HG02852 (cell line): ENCODE data around the gene ROBO1.
"Not testable (repeated sequence)": the region's sequence is repeated elsewhere in the genome, so short reads cannot be mapped to it uniquely, and the experiment has no call there.

Experiments used
- ATAC-seq: cut with Tn5 transposase; IDR thresholded peaks from one replicate; pipeline ENCODE4 v1.9.1; 2021; ENCODE audit warnings: mild to moderate bottlenecking, moderate library complexity; ENCODE audit not compliant: unreplicated experiment

The ROBO1 gene

GRCh38 chr3:79175870-79176269 is 591.9 kb downstream of the ROBO1 start:
- ATAC-seq, result no peak

GRCh38 chr3:79173259-79173658 is 594.5 kb downstream of the ROBO1 start:
- ATAC-seq, result not testable (repeated sequence)

DNA sequence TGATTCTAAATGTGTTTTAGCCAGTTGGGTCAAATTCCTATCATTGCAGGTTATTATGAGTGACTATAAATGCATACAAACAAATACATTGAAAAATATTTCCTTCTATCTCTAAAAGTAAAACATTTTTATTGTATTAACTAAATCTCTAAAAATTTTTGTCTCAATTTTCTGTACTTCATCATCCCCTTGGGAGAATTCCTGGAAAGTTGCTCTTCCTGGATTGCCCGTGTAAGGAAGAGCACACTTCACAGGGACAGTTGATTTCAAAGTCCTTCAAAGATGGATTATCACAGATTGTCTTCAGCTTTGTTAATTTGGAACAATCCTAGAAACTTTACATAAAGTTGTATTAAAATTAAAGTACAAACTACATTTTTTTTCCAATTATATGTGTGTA is 595.6 kb downstream of the ROBO1 start:
- no peak for ATAC-seq

- ATAC-seq, result no peak
Observed at GRCh38 chr3:79170021-79170420, 597.8 kb downstream of the ROBO1 start.

GRCh38 chr3:79167651-79168416 is 600.0 kb downstream of the ROBO1 start:
- ATAC-seq, result no peak

DNA sequence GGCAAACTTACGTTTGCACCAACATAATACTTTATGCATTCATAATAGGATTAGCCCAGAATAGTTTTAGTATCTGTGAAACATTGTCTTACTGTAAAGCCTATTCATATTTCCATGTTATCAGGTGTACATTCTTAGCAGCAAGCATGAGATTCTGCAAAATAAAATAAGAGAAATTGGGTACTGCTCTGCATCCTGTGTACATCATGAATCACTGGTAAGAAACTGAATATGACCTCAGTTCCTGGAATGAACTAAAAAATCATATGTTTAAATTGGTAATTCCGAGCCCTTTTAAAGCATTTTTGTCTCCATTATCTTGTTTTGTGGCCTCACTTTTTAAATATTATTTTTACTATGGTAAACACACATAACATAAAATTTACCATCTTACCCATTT is 605.1 kb downstream of the ROBO1 start:
- ATAC-seq, result no peak

DNA sequence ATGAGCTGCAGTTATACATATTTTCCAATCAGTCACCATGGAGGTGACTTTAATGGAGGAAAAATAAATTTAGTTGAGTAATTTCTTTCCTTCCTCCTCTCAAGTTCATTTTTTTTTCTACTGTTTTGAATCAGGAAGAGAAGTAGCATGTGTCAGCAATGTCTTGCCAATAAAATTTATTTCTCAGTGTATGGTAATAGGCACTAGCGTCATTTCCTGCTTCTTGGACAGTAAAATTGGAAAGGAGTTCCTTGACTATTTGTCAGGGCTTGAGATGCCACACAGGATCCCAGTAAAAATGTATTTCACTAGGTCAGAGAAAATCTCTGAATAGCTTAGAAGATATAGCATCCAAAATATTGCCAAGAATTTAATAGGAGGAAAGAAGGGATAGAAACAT is 605.9 kb downstream of the ROBO1 start:
- ATAC-seq, result no peak

DNA sequence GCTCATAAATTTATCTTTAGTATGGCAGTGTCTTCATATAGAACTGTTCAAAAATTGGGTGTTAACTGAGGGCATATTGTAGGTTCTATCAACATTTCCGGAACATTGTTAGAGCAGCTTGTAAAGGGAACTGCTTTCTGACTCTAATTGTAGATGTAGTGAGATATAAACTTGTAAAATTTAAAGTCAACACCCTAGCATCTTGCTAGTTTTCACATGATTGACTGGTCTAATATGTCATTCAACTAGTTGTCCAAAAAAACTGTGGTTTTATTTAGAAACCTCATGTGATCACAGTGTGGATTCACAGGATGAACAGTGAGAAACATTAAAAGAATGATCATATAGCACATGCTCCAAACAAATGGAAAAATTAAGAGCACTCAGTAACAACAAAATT is 607.4 kb downstream of the ROBO1 start:
- no peak for ATAC-seq

- ATAC-seq, result no peak
Observed at GRCh38 chr3:79159736-79160135, 608.1 kb downstream of the ROBO1 start.

- ATAC-seq, result no peak
Observed at GRCh38 chr3:79157191-79157590, 610.6 kb downstream of the ROBO1 start.

- no peak for ATAC-seq
Observed at GRCh38 chr3:79154865-79155264, 612.9 kb downstream of the ROBO1 start.

DNA sequence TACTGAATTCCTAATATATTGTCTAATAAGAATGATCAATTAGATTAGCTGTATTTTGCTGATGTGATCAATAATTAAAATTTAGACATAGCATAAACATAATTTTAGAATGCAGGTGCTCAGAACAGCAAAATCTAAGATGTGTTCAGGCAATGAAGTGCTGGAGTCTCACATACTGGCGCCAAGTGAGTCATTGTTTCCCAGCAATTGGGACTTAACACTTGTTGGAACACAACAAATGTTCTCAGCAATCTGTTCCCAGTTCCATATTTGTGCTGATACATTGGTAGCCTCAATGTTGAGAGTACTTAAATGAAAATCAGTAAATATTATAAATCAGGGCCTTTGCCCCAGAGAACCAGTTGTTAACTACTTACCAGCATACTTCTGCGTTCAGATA is 619.0 kb downstream of the ROBO1 start:
- ATAC-seq, result no peak

DNA sequence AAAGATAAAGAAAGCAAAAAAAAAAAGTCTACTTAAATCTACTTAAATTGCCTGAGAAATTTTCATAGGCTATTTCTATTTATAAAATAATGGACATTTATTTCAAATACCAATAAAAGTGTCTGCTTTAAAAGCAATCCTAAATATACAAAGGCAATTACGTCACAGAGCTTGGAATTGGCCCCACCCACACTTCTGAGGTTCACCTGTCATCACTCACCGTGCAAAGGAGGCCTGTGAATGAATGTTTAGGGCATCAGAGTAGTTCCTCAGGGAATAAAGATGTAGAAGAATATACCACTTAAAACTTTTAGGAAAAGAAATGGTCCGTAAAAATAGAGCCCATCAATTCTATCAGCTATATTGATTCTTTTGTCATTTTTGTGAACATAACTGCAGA is 621.8 kb downstream of the ROBO1 start:
- no peak for ATAC-seq

DNA sequence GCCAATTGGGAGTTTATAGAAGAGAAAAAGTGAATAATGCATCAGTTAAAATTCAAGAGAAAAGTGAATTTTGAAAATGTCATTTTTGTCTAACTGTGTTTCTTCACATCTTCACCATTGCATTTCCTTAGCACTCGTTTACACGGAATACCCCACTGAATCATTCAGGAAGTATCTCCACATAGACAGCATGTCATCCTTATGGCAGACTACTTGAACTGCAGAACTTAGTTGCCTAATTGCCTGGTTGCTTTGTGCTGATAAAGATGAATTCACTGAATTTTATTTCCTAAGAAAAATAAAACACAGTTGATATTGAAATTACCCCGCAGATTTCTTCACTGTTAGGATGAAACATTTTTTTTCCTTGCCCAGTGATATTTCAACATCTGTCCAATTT is 627.1 kb downstream of the ROBO1 start:
- ATAC-seq, result no peak

DNA sequence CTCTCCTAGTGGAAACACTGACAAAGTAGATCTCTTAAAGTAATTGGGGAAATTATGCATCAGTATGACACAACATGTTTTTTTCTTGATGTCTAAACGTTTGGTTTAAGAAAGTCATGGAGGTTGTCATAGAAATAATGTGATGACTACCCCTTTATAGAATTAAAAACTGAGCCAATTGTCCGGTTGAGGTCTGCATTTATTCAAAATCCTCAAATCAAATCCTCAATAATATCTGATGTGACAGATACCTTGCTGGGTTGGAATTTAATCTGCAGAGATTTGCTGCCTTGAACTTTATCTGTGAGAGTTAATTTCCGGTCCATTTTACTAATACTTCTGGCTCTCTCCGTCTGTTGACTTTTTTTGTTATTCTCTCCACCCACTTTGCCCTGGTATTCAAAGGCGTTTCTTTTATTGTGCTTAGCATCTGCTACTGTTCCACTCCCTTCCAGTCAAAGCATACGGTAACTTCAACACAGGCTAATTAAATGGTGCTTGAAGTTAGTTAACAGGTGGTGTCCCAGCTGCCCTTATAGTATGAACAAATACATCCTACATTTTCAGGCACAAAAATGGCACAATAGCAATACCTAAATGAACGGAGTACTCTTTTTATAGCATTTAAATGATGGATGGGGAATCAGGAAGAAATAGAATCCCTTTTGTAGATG is 628.3 kb downstream of the ROBO1 start:
- ATAC-seq, result no peak

GRCh38 chr3:79125313-79125984 is 642.3 kb downstream of the ROBO1 start:
- ATAC-seq, result no peak

DNA sequence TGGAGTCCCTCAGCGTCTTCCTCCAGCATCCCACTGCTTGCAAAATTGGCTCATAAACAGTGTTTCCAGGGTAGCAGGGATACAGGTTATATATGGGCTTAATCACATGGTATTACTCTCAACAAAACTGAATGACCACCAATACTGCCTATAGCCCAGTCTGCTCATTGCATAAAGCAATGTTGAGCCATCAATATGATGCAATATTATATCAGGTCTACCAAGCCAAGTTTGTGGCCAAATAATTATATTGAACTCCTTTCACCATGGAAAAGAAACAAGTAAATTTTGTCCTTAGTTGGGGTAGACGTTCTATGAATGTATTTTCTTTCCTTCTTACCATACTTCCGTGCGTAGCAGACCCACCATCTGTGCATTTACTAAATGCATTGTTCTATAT is 652.3 kb downstream of the ROBO1 start:
- ATAC-seq, result no peak

GRCh38 chr3:79113876-79114275 is 653.9 kb downstream of the ROBO1 start:
- ATAC-seq, result no peak

DNA sequence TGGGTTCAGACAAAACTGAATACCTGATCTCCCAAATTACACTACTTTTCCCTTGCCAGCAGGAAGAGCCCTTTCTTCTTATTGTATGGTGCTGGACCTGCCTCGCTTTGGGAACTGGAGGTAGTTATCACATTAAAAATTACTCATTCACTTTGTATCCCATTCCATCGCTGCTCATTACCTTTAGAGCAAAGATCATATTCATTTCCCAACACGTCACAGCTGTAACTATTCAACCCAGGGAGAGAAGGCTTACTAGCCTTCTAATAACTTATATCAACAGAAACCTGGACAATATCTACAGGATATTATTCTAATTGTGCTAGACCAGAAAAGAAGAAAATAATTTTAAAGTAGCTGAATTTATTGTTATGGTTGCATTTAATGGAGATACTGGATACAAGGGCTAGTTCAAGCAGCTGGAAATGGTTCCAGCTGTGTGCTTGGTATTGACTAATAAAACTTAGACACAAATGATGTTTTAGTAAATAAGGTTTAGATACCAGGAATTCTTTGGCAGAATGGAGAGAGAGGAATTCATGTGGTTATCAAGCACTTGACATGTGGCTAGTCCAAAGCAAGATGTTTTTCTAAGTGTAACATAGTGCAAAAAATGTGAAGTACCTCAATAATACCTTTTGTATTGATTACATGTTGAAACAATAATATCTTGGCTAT is 656.3 kb downstream of the ROBO1 start:
- no peak for ATAC-seq

DNA sequence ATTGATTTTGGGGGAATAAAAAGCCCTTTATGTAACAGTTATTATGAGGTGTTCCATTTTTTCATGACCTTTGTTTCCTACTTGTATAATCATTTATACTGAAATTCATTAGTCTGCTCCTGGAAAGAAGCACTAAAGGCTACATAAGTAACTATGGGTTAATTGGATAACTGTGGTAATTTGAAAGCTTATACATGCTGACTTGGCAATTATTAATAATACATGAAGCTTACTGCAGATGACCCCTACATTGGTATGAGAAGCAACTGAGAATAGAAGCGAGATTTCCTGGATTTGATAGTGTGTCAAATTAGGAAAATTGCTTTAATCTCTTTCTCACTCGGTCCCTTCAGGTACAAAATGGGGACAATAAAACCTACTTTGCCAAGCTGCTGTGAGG is 658.0 kb downstream of the ROBO1 start:
- no peak for ATAC-seq

GRCh38 chr3:79103307-79103706 is 664.5 kb downstream of the ROBO1 start:
- no peak for ATAC-seq
